Stimulated activated CD8-positive, alpha-beta memory T cell treated with anti-CD3 and anti-CD28 coated beads, Interleukin-12 subunit alpha, Interleukin-12 subunit beta, amount 100 ng/mL, for 1 hour (primary cell): Measurements from ENCODE around the gene ACSM3.

ENCODE experiments used
- DNase-seq: peaks from one replicate; pipeline ENCODE4 v3.0.0-alpha.2; 2020; ENCODE audit warnings: low read depth

The ACSM3 gene

DNA sequence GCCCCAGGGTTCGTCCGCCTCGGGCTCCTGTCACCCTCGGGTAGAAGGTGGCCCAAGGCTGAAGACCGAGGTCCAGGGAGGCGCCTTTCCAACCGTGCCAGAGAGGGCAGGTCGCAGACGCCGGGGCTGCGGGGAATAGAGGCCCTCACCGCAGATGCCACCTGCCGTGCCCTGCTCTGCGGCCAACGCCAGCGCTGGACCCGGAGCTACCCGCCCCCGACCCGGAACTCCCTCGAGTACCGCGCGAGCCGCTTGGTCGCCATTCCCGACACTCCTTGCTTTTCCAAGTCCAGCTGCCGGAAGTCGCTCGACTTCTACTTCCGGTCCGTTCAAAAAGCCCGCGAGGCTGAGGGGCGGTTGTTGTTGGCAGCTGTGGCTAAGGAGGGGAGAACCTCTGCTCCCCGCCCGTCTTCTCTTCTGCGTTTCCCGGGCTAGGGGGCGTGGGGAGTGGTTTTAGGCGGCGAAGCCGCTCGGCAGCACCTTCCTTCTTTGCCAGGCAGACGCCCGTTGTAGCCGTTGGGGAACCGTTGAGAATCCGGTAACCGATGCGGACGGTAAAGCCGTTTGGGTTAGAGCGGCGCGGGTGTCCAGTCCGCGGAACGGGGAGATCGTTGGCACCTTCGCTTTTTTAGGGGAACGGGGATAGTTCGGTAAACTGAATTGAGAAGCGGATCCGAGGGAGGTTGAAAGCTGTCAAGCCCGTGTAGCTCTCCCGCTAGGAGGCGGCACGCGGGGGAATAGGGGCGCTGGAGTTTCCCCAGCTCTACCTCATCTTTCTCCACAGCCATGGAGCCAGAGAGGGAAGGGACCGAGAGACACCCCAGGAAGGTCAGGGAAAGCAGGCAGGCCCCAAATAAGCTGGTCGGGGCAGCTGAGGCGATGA, 42.6 kb downstream of the ACSM3 start, which contains the start of the genes ERI2 and REXO5:
Gene ERI2 (minus strand): TSS at position 305 of the 883 bp plus-strand sequence. CDS start 42 bp downstream, at position 263.
Gene REXO5 (plus strand): TSS at position 360 of the 883 bp plus-strand sequence. CDS start 427 bp downstream, at position 787.
- peak; percentile 44 for DNase-seq

DNA sequence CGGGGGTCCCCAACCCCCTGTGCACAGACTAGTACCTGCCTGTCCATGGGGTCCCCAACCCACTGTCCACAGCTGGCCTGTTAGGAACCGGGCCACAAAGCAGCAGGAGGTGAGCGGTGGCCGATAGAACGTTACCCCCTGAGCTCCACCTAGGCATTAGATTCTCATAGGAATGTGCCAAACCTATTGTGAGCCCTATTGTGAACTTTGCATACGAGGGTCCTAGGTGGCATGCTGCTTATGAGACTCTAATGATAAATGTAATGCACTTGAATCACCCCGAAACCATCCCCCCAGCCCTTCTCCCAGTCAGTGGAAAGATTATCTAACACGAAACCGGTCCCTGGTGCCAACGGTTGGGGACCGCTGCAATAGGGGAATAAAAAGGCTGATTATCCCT, 44.0 kb downstream of the ACSM3 start:
- no peak for DNase-seq

GRCh38 chr16:20811889-20812439, 48.1 kb downstream of the ACSM3 start:
- DNase-seq: no peak

DNA sequence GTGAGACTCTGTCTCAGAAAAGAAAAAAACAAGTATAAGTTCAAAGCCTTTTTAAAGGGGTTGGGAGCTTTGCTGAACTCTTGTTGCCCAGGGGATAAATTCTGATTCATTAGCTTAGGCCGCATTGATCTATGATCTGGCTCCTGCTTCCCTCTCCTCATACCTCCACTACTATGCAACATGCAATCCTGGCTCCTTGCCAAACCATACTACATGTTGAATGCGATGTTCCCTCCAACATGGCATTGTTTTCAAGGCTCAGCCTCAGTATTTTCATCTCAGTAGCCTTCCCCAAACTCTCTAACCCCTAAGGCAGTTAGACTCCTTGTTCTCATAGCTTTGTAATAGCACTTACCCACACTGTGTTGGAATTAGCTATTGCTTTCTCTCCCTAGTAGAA, 48.7 kb downstream of the ACSM3 start:
- no peak for DNase-seq

DNA sequence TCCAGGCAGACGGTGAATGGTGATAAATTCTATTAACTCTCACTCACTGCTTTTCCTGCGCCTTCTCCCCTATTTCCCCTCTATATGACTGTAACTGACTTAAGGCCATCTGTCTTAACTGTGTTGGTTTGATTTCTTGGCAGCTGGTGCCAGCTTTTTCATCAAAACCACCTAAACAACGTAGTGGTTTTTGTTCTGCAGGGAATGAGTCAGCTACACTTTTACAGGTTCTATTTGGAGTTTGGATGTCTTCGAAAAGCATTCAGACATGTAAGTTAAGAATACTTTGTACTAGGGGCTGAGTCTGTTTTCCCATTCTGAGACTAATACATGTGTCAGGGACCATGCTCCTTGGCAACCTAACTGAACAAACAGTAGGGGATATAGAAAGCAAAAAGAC, 51.0 kb downstream of the ACSM3 start:
- no peak for DNase-seq

GRCh38 chr16:20818929-20819585, 55.2 kb downstream of the ACSM3 start:
- DNase-seq: no peak

DNA sequence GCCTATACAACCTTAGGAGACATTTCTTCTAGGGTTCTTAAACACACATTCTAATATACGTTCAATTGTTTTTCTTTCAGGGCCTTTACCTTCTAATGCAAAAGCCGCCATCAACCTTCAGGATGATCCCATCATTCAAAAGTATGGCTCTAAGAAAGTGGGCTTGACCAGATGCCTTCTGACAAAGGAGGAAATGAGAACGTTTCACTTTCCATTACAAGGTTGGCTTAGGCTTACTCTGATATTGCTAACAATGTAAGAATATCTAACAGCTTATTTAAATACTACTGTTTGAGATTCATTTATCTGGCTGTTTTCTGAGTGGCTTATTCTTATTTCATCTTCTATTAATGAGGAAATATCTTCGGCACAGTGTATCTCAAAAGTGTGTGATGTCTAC, 57.9 kb downstream of the ACSM3 start:
- DNase-seq: no peak

GRCh38 chr16:20822521-20823325, 58.9 kb downstream of the ACSM3 start:
- no peak for DNase-seq

GRCh38 chr16:20826039-20826566, 62.3 kb downstream of the ACSM3 start:
- no peak for DNase-seq

- DNase-seq: no peak
Observed at GRCh38 chr16:20829536-20829935, 65.7 kb downstream of the ACSM3 start.

DNA sequence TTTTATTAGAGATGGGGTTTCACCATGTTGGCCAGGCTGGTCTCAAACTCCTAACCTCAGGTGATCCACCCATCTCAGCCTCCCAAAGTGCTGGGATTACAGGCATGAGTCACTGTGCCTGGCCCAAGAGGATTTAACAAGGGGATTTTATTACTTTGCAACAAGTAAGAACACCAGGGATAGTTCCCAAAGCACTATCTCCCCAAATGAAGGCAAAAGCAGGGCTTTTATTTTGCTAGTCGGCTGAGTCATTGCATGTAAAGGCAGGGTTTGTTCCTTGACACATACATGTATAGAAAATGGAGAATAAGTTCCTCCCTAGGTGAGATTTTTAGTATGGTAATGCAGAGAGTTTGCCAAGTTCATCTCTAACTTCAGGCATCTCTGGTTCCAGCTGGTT, 66.6 kb downstream of the ACSM3 start:
- DNase-seq: no peak

DNA sequence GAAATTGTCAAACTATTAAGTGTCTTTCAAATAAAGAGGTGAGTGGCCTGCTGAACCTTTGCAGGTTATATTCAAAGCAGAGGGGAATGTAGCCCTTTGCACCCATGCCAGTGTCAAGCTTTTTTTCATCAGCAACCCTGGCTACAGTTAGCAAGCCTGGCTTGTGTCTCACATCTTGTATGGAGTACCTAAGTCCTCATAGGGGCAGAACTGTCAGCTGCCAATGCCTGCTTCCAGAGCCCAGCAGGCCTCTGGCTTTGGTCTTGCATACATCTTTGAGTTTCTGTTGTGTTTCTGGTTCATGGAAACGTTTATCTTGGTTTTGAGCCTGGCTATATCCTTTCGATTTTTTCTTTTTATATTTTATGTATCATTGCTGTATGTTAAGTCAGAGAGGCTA, 69.3 kb downstream of the ACSM3 start:
- DNase-seq: no peak

GRCh38 chr16:20838240-20838639, 74.4 kb downstream of the ACSM3 start:
- DNase-seq: no peak

DNA sequence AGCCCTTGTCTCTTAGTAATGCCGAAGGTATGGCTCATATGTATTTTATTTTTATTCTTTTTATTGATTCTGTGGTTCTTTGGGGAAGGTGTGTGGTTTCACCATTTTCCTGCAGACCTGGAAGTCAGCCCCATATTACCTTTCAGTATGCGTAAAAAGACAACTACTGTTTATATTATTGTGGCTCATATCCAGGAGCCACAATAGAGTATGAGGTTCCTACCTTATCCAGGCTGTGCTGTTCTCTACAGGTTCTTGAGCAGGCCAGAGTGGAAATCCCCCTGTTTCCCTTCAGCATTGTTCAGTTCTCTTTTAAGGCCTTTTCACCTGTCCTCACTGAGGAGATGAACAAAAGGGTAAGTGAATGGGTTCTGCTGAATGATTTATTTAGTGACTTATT, 75.7 kb downstream of the ACSM3 start:
- no peak for DNase-seq

- no peak for DNase-seq
Observed at GRCh38 chr16:20844054-20844453, 80.2 kb downstream of the ACSM3 start.

DNA sequence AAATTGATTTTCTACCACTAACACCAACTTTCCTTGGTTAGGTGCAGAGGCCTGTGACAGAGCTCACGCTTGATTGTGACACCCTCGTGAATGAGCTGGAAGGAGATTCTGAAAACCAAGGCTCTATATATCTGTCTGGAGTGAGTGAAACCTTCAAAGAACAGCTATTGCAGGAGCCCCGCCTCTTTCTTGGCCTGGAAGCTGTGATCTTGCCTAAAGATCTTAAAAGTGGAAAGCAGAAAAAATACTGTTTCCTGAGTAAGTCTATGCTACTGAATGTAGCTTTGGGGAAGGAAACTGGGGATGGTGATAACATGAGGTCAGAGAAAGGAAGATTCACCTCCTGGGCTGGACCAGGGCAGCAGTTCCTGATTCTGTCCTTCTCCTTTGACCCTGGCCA, 80.8 kb downstream of the ACSM3 start:
- no peak for DNase-seq

GRCh38 chr16:20846030-20846429, 82.2 kb downstream of the ACSM3 start:
- DNase-seq: no peak

DNA sequence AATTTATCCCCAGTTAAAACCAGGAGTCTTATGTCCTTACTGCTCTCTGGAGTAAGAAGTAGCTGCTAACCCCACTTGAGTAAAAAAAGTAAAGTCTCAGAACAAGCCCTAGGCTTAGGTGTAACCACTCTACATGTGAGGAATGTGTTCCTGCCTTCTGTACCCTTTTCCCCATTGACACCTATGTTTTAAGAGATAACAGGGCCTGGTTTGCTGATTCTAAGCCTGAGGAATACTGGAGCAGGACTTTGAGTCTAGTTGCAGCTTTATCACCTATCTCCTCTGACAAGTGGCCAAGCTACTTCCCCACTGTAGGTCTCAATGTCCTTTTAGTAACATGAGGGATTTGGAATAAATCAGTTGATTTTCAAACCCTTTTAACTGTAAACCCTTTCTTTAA, 82.7 kb downstream of the ACSM3 start:
- DNase-seq: no peak
